Activated T-cell treated with anti-CD3 and anti-CD28 coated beads for 48 hours (primary cell): ENCODE results near the gene LRRC28.

Source experiments
- DNase-seq: peaks from one replicate; pipeline ENCODE4 v3.0.0-alpha.2; 2020; ENCODE audit warnings: low read depth

LRRC28 gene

DNA sequence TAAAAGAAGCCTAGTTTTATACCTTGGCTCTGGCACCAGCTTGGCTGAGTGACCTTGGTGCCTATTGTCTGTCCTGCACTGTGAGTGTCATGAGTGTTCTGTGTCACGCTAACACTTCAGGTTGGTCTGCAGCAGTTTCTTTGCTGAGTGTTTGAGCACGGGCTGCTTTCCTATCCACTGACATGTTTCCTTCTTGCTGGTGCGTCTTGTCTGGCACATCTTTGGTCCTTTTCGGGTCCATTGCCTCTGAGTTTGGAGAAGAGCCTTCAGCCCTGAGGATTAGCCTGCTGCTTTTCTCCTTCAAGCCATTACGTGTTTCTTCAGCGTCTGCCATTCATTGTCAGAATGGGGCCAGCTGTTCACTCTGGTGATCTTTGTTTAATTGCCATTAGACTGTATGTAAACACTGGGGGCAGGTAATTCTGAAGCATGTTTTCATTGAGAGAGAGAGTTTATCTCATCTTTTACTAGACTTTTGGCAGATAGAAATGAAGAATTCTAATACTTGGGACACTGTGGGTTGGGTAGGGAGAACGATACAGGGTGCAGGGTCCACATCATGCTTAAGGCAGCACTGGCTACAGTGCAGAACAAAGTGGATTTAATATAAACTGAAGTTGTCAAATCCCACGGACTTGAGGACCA is 55.5 kb downstream of the LRRC28 start:
- DNase-seq, result no peak

DNA sequence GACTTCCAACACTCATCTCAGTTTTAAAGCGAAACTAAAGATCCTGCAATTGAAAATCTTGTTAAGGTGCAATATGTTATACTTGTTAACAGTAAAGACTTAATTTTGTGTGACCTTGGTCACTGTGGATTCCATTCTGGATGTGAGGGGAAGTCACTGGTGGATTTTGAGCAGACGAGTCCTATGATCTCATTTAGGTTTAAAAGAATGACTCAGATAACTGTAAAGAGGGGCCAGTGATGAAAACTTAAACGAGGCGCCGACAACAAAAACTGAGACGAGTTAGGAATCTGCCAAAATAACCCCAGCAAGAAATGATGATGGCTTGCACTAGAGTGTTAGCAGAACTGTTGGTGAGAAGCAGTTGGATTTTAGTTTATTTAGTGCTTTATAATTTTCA is 56.5 kb downstream of the LRRC28 start:
- no peak for DNase-seq

DNA sequence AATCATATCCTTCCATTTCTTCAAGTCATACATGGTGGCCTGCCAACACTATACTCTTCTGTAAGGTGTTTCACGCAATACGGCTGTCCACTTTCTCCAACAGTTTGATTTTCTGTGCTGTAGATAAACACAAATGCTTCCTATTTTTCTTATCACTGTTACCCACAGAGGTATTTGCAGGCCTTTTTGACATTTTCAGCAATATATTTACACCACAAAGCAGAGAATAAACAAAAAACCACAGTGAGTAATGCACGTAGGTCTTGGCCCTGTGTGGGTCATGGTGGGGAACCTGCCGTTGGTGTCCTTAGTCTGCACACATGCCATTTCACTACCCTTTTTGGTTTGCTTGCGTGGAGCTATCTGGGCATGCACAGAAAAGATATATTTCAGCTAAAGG is 59.5 kb downstream of the LRRC28 start:
- DNase-seq, result no peak

DNA sequence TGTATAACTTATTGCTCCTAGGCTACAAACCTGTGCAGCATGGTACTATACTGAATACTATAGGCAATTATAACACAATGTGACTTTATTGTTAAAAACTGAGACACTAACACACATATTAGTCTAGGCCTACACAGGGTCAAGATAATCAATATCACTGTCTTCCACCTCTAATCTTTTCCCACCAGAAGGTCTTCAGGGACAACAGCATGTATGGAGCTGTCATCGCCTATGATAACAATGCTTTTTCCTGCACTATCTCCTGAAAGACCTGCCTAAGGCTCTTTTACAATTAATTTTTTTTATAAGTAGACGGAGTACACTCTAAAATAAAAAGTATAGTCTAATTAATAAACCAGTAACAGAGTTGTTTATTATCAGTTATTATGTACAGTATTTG is 60.9 kb downstream of the LRRC28 start:
- no peak for DNase-seq

DNA sequence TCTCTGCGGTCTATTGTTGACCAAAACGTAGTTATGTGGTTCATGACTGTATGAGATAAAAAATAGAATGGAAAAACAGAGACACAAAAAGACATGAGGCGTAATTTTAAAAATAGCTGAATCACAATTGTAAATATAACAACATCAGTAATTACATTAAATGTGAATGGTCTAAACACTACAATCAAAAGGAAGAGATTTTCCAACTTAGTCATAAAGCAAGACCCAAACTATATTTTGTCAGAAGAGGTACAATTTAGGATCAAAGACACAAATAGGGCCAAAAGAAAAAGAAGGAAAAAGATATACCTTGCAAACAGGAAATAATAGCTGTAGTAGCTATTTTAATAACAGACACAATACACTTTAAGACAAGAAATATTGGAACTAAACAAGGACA is 61.5 kb downstream of the LRRC28 start:
- DNase-seq, result no peak

DNA sequence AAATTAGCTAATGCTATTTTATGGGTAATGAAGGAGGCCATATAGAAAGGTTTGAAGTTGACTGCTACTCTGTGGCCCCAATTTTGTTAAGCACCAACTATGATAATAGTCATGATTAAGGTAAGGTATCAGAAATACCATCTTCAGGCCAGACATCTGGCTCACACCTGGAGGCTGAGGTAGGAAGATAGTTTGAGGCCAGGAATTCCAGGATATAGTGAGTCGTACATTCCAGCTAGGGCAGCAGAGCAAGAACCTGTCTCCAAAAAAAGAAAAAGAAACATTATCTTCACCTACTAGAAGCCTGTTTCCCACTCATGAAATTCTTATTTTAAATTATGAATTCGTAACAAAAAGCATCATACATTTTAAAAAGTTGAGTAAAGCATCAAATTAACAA is 64.4 kb downstream of the LRRC28 start:
- DNase-seq, result no peak

DNA sequence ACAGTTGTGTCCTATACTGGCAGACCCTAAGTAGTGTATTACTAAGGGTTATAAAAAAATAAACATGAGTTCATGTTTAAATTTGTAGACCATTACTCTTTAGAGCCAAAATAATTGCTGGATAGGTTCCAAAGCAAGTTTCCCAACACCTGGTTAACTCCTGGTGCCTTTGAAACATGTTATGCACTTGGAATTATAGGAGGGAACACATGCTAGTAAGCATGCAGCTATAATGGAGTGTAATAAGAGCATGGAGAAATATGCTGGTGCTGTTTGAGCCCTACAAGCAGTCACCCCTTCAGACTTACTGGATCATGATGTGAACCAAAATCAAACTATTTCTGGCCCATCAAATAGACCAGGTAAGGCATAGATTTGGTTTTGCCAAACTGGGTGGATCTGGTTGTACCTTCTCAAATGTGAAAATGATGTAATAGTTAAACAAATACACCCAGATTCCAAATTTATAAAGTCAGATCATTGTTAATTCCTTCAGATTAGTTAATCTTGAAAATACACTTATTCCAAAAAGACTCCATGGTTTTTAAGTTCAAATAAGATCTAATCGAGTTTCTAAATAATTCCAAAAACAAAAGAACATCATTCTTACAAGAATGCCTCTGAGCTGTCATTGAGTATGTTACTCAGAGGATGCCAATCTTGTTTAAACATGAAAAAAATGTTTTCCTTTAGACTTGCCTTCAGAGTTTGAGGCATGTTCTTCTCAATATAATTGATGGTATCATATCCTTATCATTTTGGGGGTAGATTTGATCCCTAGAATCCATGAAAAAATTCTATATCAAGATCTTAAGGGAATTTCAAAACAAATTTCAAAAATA is 69.3 kb downstream of the LRRC28 start:
- DNase-seq, result no peak

DNA sequence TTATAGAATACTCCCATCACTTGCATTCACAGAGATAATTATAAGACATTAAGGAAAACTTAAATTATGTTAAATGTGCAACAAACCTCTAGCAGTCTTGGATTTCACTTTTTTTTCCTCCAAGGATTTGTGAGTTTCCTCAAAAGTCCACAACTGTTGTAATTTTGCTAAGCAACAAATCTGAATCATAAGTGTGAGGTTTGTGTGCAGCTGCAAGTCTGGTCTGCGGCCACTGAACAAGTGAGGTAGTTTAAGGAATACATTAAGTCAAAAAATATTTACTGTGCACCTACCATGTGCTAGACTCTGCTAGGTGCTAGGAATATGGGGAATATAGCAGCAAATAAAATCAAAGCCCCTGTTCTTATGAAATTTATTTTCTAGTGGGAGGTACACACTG is 70.2 kb downstream of the LRRC28 start:
- DNase-seq, result no peak

DNA sequence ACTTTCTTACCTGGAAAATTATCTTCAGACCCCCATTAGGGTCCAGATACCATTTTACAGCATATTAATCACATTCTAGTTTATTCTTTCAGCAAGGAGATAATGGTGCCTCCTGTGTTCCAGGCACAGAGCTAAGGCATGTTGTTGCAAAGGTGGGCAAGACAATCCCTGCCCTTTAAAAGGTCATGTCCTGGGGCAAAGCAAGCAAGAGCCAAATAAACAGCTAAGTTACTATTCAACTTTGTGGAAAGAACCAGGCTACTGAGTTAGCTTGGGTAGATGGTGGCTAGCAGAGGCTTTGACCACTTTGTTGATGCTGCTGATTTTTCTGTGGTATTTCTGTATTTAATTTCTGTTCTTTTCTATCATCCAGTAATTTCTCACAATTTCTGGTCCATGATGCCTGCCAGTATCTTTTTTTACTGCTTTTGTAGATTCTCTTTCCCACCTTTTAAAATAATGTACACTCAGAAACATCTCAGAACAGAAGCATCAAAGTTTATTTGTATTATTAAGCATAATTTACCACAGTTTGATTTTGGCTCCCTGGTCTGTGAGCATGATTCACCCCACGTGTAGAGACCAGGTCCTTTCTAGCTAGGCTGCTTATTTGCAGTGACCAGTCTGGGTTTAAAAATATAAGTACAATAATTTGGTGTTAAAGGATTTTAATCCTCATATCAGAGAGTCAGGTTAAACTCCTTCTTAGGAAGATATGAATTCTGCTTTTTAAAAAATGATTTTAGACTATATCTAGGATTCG is 71.5 kb downstream of the LRRC28 start:
- no peak for DNase-seq

DNA sequence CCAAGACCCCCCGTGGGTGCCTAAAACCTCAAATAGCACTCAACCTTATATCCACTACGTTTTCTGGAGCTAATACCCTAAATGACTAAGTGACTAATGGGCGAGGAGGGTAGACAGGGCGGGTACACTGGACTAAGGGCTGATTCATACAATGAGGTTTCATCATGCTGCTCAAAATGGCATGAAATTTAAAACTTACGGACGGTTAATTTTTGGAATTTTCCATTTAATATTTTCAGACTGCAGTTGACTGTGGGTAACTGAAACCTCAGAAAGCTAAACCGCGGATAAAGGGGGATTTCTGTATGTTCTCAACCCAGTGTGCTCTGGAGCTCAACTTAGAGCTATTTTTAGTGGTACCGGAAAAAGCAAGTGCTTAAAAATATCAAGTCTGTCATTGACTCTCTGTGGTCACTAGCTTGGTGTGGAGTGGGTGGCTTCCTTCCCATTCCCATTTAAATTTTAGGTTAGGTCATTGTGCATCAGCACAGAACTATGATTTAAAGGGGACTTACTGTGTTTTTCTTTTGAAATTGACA is 72.9 kb downstream of the LRRC28 start:
- DNase-seq, result no peak

DNA sequence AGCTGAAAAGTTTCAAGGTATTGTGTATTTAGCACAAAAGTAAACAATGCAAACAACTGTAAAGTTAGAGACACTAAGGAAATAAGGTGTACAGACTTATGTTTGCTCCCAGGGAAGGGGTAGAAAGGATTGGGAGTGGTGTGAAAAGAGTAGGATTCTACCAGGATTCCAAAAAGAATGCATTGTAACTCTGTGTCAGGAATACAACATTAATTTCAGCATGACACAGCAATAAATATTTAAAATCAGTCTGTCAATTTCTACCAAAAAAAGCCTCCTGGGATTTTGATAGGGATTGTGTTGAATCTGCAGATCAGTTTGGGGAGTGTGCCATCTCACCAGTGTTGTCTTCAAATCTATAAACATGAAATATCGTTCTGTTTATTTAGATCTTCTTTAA is 73.4 kb downstream of the LRRC28 start:
- no peak for DNase-seq

DNA sequence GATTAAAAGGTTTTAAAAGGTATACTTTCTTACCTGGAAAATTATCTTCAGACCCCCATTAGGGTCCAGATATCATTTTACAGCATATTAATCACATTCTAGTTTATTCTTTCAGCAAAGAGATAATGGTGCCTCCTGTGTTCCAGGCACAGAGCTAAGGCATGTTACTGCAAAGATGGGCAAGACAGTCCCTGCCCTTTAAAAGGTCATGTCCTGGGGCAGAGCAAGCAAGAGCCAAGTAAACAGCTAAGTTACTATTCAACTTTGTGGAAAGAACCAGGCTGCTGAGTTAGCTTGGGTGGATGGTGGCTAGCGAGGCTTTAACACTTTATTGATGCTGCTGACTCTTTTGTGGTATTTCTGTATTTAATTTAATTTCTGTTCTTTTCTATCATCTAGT is 75.0 kb downstream of the LRRC28 start:
- DNase-seq, result no peak

DNA sequence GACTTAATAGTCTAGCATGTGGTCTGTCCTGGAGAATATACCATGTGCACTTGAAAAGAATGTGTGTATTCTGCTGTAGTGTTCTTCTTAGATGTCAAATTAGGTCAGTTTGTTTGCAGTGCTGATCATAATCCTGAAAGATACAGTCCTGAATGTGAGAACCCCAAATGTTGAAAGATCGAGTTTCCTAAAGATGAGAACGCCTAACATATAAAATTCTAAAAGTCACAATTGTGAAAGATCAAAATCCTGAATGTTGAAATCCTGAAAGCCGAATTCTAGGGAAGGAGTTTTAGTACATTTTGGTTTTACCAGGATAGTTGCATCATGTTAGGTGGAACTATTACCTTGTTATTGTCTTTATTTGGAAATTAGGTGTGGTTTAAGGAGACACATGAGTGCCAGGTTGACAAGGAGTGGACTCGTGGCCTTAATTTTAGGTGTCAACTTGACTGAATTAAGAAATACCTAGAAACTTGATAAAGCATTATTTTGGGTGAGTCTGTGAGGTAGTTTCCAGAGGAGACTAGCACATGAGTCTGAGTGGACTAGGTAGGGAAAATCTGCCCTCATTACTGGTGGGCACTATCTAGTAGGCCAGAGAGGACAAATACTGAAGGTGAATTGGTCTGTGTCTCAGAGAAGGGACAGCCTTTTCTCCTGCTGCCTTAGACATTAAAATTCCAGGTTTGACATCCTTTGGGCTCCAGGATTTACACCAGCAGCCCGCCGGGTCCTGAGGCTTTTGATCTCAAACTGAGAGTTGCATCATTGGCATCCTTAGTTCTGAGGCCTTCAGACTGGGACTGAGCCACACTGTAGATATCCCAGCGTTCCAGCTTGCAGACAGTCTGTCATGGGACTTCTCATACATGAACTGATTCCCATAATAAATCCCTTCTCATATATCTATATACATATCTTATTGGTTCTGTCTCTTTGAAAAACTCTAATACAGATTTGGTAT is 77.1 kb downstream of the LRRC28 start:
- no peak for DNase-seq

DNA sequence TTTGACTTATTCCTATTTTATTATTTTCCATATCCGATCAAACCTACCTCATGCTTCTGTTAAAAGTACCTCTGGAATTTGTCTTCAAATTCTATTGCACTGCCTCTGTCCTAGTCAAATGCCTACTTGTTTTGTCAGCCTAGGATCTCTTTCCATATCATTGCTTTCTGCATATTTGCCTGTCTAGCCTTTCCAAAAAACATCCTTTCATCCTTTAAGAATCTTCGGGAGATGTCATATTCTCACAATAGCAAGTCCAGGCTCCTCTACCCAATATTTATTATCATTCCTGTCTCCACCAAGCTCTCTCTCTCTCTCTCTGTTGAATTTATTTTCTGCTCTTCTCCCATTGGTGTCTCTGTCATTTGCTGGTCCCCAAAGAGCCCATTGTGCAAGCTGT is 80.1 kb downstream of the LRRC28 start:
- DNase-seq, result no peak

DNA sequence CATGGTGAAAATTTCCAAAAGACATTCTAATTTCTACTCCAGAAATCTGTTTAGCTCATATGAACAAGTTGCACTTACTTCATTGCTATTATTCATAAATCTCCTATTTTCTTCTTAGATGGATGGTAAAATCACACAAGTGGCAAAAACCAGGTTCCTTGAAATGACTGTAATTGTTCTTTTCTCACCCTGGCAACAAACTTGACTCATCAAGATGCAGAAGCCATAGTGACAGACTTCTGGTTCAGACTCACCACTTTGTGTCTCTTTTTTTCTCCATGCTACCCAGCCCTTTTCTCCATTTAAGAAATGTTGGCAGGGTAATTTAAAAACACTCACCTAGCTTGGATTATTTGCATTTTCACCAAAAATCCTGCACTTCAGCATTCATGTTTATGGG is 82.1 kb downstream of the LRRC28 start:
- no peak for DNase-seq

DNA sequence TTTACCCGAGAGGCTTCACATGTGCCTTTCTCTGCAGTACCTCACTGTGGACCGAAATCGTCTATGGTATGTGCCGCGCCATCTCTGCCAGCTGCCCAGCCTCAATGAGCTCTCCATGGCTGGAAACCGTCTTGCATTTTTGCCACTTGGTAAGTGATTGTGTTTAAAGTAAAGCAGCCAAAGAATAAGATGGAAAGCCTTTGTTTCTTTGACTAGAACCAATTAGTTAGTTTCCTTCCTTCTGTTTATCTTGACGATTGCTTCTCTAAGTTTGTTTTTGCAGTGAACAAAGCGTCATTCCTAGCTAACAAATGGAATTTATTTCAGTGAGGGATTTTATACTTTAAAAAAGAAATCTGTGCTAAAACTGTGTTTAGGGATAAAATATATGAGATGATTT is 82.7 kb downstream of the LRRC28 start:
- DNase-seq, result no peak

DNA sequence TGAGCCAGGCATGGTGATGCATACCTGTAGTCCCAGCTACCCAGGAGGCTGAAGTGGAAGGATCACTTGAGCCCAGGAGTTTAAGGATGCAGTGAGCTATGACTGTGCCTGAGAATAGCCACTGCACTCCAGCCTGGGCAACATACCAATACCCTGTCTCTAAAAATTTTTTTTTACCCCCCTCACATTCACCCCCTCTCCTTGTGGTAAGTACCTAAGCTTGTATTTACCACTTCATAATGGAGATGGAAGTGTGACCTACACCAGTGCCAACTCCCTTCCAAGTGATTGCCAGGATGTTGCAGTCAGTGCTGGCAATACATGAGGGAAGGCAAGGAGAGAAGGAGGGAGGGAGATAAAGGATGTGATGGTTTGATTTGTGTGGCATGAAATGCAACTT is 84.2 kb downstream of the LRRC28 start:
- DNase-seq, result no peak

DNA sequence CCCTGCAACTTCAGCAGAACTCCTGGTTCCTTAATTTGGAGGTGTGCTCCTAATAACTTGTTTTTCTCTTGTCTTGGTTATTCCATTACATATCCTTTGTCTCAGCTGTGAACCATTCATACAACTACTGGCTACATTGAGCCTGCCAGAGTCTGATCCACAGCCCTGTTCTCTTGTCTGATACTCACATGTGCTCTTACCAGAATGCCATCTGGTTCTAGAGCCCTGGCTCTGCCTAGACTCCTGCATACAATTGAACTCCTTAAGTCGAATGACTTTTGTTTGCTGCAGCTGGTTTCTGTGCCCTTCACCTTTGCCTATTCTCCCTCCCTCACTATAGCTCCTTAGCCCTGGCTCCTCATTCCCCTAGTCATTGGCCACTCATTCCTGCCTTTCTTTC is 85.5 kb downstream of the LRRC28 start:
- DNase-seq, result no peak

DNA sequence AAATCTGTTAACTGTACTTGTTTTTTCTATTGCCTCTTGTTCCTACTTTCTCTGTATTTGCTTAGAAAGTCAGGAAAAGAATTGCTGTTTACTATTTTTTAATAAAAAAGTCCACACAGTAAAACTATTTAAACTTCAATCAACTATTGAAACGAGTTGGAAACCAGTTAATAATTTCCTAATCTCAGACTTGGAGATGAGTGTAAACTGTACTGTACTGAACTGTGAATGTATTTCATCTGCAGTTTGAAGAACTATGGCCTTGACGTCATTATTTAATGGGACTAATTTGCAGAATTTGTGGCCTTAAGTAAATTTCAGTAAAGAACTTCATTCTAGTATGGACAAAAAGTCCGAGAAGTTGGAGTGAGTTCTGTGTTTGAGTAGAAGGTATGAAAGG is 89.1 kb downstream of the LRRC28 start:
- DNase-seq, result no peak

DNA sequence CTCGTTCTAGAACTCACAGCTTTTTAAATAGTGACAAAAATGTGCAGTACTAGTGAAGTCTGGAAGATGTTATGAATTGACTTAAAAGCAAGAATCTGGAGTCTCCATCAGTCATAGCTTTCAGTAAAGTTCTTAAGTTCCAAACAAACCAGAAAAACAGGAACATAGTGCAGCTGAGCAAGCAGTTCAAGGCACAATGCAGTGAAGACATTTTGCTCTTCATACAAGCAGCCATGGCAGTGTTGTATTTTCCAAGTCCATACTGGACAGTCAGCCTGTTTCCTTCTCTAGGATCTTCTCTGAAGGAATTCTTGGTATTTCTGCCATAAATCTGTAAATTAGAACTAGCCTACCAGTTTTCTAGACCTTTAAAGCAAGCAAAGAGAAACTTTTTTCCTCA is 90.5 kb downstream of the LRRC28 start:
- no peak for DNase-seq

DNA sequence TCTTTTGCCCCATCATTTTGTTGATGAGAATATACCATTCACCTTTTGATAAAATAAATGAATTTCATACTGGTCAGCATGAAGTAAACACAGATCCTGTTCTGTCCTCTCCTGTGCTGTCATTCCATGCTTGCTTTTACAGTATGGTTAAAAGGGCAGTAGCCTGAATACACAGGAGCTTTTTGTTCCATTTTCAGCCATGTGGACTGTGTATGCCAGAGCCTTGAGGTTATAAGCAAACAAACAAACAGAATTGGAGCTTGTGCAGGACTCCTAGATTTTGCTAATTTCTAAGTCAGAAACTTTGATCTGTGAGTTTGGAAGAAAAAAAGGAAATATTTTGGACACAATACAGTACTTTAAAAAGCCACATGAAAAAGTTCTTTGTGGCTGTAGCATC is 91.9 kb downstream of the LRRC28 start:
- no peak for DNase-seq
